HepG2 (cell line): ENCODE data around the gene RPTOR. TPM values are rescaled to one million over a fixed set of nuclear protein-coding genes. Genes with fewer than 3 reads are reported as not detected.

Source experiments
- CC2D1A ChIP-seq: sonication (generic); formaldehyde crosslinking; IDR thresholded peaks from 2 replicates; pipeline ENCODE4 v1.8.1; 2023; ENCODE audit warnings: mild to moderate bottlenecking, missing genetic modification reagents
- CEBPB ChIP-seq: IDR thresholded peaks from 2 replicates; pipeline ENCODE4 v1.6.1; 2011; ENCODE audit warnings: low read depth, low read length, improper control_type of control experiment, borderline replicate concordance
- CREB1 ChIP-seq, 2 experiments: fragments of 450-650 bp in 1 of 2; IDR thresholded peaks; 2 replicates each; pipeline ENCODE4 v1.6.1; 2016 to 2017; ENCODE audit warnings: control low read depth in 1 of 2, mild to moderate bottlenecking in 1 of 2, missing compliant biosample characterization in 1 of 2, missing genetic modification characterization in 1 of 2
- ETV6 ChIP-seq: sonication (generic); formaldehyde crosslinking; conservative IDR thresholded peaks from 2 replicates; pipeline ENCODE4 v1.4.0; 2020; ENCODE audit warnings: missing genetic modification reagents
- FOXK2 ChIP-seq: fragments of 450-650 bp; IDR thresholded peaks from 2 replicates; pipeline ENCODE4 v1.6.1; 2016
- HDAC6 ChIP-seq: fragments of 200-600 bp; sonication (generic); IDR thresholded peaks from 2 replicates; pipeline ENCODE4 v1.7.0; 2017; ENCODE audit warnings: mild to moderate bottlenecking, antibody characterized with exemption, low read length, low read depth
- HNRNPK ChIP-seq: fragments of 200-400 bp; formaldehyde crosslinking; IDR thresholded peaks from 2 replicates; pipeline ENCODE4 v1.6.1; 2018; ENCODE audit warnings: low read length, low read depth, moderate library complexity, mild to moderate bottlenecking; ENCODE audit not compliant: poor library complexity, severe bottlenecking
- MAFF ChIP-seq: IDR thresholded peaks from 2 replicates; pipeline ENCODE4 v1.6.1; 2011; ENCODE audit warnings: low read depth, low read length, improper control_type of control experiment
- MIER2 ChIP-seq: IDR thresholded peaks from 2 replicates; pipeline ENCODE4 v1.6.1; 2016; ENCODE audit warnings: missing biosample characterization, missing genetic modification reagents
- NR2F6 ChIP-seq, 2 experiments: IDR thresholded peaks; 2 replicates each; pipeline ENCODE4 v1.6.1; 2016; ENCODE audit warnings: antibody characterized with exemption in 1 of 2, mild to moderate bottlenecking in 1 of 2
- POLR2A ChIP-seq, 2 experiments: IDR thresholded peaks; 2 replicates each; pipeline ENCODE4 v1.6.1; 2011; ENCODE audit warnings: low read depth in 2 of 2, low read length in 2 of 2, mild to moderate bottlenecking in 1 of 2, moderate library complexity in 1 of 2; ENCODE audit not compliant: insufficient read depth in 1 of 2
- PTBP1 ChIP-seq: fragments of 200-400 bp; formaldehyde crosslinking; IDR thresholded peaks from 2 replicates; pipeline ENCODE4 v1.6.1; 2018; ENCODE audit warnings: low read length, low read depth; ENCODE audit not compliant: poor library complexity, severe bottlenecking
- SIN3B ChIP-seq: fragments of 150-350 bp; IDR thresholded peaks from 2 replicates; pipeline ENCODE4 v1.6.1; 2014; ENCODE audit warnings: low read length
- TSC22D2 ChIP-seq: sonication (generic); formaldehyde crosslinking; IDR thresholded peaks from 2 replicates; pipeline ENCODE4 v1.5.1; 2020; ENCODE audit warnings: missing genetic modification reagents, mild to moderate bottlenecking, borderline replicate concordance
- ZKSCAN8 ChIP-seq: IDR thresholded peaks from 2 replicates; pipeline ENCODE4 v1.6.1; 2016; ENCODE audit warnings: borderline replicate concordance, missing genetic modification reagents, missing compliant biosample characterization
- ZNF101 ChIP-seq: sonication (generic); formaldehyde crosslinking; IDR thresholded peaks from 2 replicates; pipeline ENCODE4 v1.4.0; 2020; ENCODE audit warnings: mild to moderate bottlenecking, low read depth, missing genetic modification reagents, borderline replicate concordance
- ZNF24 ChIP-seq: fragments of 450-650 bp; IDR thresholded peaks from 2 replicates; pipeline ENCODE4 v1.6.1; 2017; ENCODE audit warnings: antibody characterized with exemption, mild to moderate bottlenecking
- ZNF264 ChIP-seq: sonication (generic); formaldehyde crosslinking; IDR thresholded peaks from 2 replicates; pipeline ENCODE4 v1.4.0; 2020; ENCODE audit warnings: missing genetic modification reagents
- ZNF276 ChIP-seq: sonication (generic); formaldehyde crosslinking; IDR thresholded peaks from 2 replicates; pipeline ENCODE4 v1.4.0; 2020; ENCODE audit warnings: mild to moderate bottlenecking, low read depth, missing genetic modification reagents
- ZNF468 ChIP-seq: sonication (generic); formaldehyde crosslinking; IDR thresholded peaks from 2 replicates; pipeline ENCODE4 v1.8.0; 2022; ENCODE audit warnings: mild to moderate bottlenecking, moderate library complexity, missing genetic modification reagents
- ZNF501 ChIP-seq: sonication (generic); formaldehyde crosslinking; IDR thresholded peaks from 2 replicates; pipeline ENCODE4 v1.5.1; 2020; ENCODE audit warnings: mild to moderate bottlenecking, moderate library complexity, missing genetic modification reagents
- ZNF644 ChIP-seq: IDR thresholded peaks from 2 replicates; pipeline ENCODE4 v1.6.1; 2016; ENCODE audit warnings: low read depth
- ZNF839 ChIP-seq: sonication (generic); formaldehyde crosslinking; IDR thresholded peaks from 2 replicates; pipeline ENCODE4 v1.4.0; 2020; ENCODE audit warnings: missing genetic modification reagents, mild to moderate bottlenecking, borderline replicate concordance
- ZNF879 ChIP-seq: sonication (generic); formaldehyde crosslinking; IDR thresholded peaks from 2 replicates; pipeline ENCODE4 v1.8.1; 2023; ENCODE audit warnings: missing genetic modification reagents
- ZSCAN30 ChIP-seq: sonication (generic); formaldehyde crosslinking; IDR thresholded peaks from 2 replicates; pipeline ENCODE4 v1.5.0; 2020; ENCODE audit warnings: mild to moderate bottlenecking, missing genetic modification reagents
- polyA plus RNA-seq, 8 experiments: library from polyadenylated mRNA; depleted of rRNA in 3 of 8; stranded (reverse) in 7 of 8; unstranded in 1 of 8; fragments of >200 nt; fragmentation: Illumina TruSeq in 4 of 8; extraction: Trizol in 4 of 8; gene quantifications; 2 replicates each; pipeline versions ENCODE4 v1.2.1 to v1.2.3, GENCODE V29; 2011 to 2016; ENCODE audit warnings: low read depth in 4 of 8, missing spikeins in 1 of 8, mixed read lengths in 1 of 8; ENCODE audit not compliant: insufficient read depth in 1 of 8
- total RNA-seq, 5 experiments: library from RNA; depleted of rRNA; stranded (reverse); fragments of >200 nt; fragmentation: Illumina TruSeq; extraction: Trizol; gene quantifications; 2 replicates each; pipeline ENCODE4 v1.2.3, GENCODE V29; 2016; ENCODE audit warnings: low read depth in 1 of 5
- TF ChIP-seq, protein P1 (sequence below), 2 experiments: sonication (generic) in 1 of 2; formaldehyde crosslinking in 1 of 2; IDR thresholded peaks; 2 replicates each; pipeline versions ENCODE4 v1.5.1 to v1.6.1; 2011 to 2020; ENCODE audit warnings: borderline replicate concordance in 1 of 2, low read depth in 1 of 2, low read length in 1 of 2, mild to moderate bottlenecking in 1 of 2, missing genetic modification reagents in 1 of 2, moderate library complexity in 1 of 2

Gene RPTOR
- total and polyA plus RNA-seq, 2 of the 13 experiments (the other 11 are each of a cell fraction or from before 2014, with no cell fraction given) = 6.6 to 25.3 TPM

DNA sequence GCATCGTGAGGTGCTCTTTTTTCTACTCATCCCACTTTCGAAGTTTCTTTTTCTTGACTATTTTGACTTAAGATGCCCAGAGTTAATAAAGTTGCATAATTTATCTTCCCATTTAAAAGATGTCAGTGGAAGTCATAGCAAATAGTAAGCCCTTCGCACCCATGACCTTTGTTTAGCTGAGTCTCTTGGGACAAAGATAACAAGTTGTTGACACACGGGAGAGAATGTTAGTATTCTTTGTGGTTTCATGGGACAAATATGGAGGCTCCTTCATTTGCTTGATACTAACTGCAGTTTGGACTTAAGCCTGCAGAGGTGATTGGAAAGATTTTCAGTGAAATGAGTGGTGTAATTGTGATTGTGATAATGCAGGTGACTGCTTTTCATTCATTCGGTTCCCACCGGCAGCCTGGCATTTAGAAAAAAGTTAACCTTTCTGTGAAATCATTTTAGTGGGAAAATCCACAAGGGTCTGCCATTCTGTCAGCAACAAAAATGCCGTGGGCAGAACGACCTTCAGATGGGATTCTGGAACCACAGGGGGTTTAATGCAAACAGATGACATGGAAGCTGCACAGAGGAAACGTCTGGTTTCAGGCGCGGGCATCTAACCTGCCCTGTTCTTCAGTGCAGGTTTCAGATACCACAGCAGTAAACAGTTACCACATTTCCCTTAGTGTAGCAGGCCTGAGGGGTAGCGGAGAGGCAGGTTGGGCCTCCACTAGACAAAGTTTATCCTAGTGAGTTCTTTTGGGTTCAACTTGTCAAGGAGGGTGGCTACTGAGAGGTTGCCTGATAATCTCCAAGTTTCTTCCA lies 123.0 kb downstream of the RPTOR start (continued):
- TF ChIP-seq HNRNPK (no peak), FOXK2 (no peak; the same call in 1 of the 2 replicates), ZNF24 (0 out of 2 replicates have a peak, but pooled peaks have one; percentile 52), ZNF264 (no peak), ZNF501 (CRISPR knock-in tag) (no peak), ZNF101 (CRISPR knock-in tag) (no peak), ZKSCAN8 (CRISPR knock-in tag) (peak; percentile 61; the same call in 1 of the 2 replicates), HDAC6 (no peak), ETV6 (CRISPR knock-in tag) (no peak), SIN3B (no peak), ZNF468 (CRISPR knock-in tag) (no peak), ZNF879 (CRISPR knock-in tag) (no peak), ZNF839 (no peak), MIER2 (CRISPR knock-in tag) (peak; percentile 59; the same call in 1 of the 2 replicates), POLR2A (IDR thresholded peaks at IDR 0.05; ENCODE audit: insufficient read depth in 1 of 2, low read depth in 2 of 2, low read length in 2 of 2) (no peak), CEBPB (peak; percentile 19; the same call in 1 of the 2 replicates), NR2F6 (IDR thresholded peaks at IDR 0.05) (peak; percentile 95), NR2F6 (CRISPR knock-in tag; IDR thresholded peaks at IDR 0.05) (peak; percentile 91), ZNF276 (CRISPR knock-in tag) (no peak), CC2D1A (CRISPR knock-in tag) (no peak), PTBP1 (no peak), ZSCAN30 (CRISPR knock-in tag) (no peak), MAFF (no peak), TSC22D2 (no peak), CREB1 (IDR thresholded peaks at IDR 0.05) (no peak), CREB1 (CRISPR knock-in tag; IDR thresholded peaks at IDR 0.05) (peak; percentile 45; the same call in 1 of the 2 replicates), ZNF644 (CRISPR knock-in tag) (peak; percentile 75)
- TF ChIP-seq, protein P1, sequence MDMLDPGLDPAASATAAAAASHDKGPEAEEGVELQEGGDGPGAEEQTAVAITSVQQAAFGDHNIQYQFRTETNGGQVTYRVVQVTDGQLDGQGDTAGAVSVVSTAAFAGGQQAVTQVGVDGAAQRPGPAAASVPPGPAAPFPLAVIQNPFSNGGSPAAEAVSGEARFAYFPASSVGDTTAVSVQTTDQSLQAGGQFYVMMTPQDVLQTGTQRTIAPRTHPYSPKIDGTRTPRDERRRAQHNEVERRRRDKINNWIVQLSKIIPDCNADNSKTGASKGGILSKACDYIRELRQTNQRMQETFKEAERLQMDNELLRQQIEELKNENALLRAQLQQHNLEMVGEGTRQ (IDR thresholded peaks at IDR 0.05; ENCODE audit: low read depth, low read length) = no peak
- TF ChIP-seq, protein P1 (CRISPR knock-in tag; IDR thresholded peaks at IDR 0.05; ENCODE audit: borderline replicate concordance) = no peak
